ENCODE measurements around the gene TAF1C. TPM values are rescaled to one million over a fixed set of nuclear protein-coding genes. Genes with fewer than 3 reads are reported as not detected.
"Not testable (repeated sequence)": the region's sequence is repeated elsewhere in the genome, so short reads cannot be mapped to it uniquely, and the experiment has no call there.

The TAF1C gene
- total RNA-seq, 4 donors from 2014 or later = 24.4 to 73.9 (median 33.3) TPM

- no peak for ATAC-seq (ENCODE audit: low FRiP score)
- no peak for DNase-seq (ENCODE audit: low spot score)
- TF ChIP-seq CTCF (IDR thresholded peaks at IDR 0.05) = no peak
These were observed 25.3 kb upstream of the TAF1C start for GRCh38 chr16:84212154-84212553.

GRCh38 chr16:84209989-84210388, 23.1 kb upstream of the TAF1C start:
- TF ChIP-seq CTCF (IDR thresholded peaks at IDR 0.05) = no peak
- no peak for DNase-seq (ENCODE audit: low spot score)
- no peak for ATAC-seq (ENCODE audit: low FRiP score)

- TF ChIP-seq CTCF (IDR thresholded peaks at IDR 0.05) = no peak
- ATAC-seq (ENCODE audit: low FRiP score) (no peak), DNase-seq (ENCODE audit: low spot score) (no peak)
These were observed 21.0 kb upstream of the TAF1C start for GRCh38 chr16:84207879-84208278.

GRCh38 chr16:84207251-84207650, 20.4 kb upstream of the TAF1C start:
- ATAC-seq (ENCODE audit: low FRiP score) (no peak), DNase-seq (ENCODE audit: low spot score) (no peak)
- TF ChIP-seq CTCF (IDR thresholded peaks at IDR 0.05) = no peak

- no peak for DNase-seq (ENCODE audit: low spot score)
- no peak for ATAC-seq (ENCODE audit: low FRiP score)
- TF ChIP-seq CTCF (IDR thresholded peaks at IDR 0.05) = no peak
These were observed 19.3 kb upstream of the TAF1C start for GRCh38 chr16:84205976-84206691.

- not testable (repeated sequence) for DNase-seq (ENCODE audit: low spot score); ATAC-seq (ENCODE audit: low FRiP score)
These were observed 18.3 kb upstream of the TAF1C start for GRCh38 chr16:84205123-84205522.

- ATAC-seq (ENCODE audit: low FRiP score); DNase-seq (ENCODE audit: low spot score): not testable (repeated sequence)
These were observed 17.7 kb upstream of the TAF1C start for GRCh38 chr16:84204551-84204950.

- DNase-seq (ENCODE audit: low spot score) (no peak), ATAC-seq (ENCODE audit: low FRiP score) (no peak)
- no peak for TF ChIP-seq CTCF (IDR thresholded peaks at IDR 0.05)
These were observed 13.0 kb upstream of the TAF1C start for GRCh38 chr16:84199861-84200260.
